WI38 (cell line): Measurements from ENCODE around the gene SCG2.

ENCODE experiments used
- H3K4me3 ChIP-seq: 2 replicates; pipeline ENCODE4 v1.5.1; 2011; ENCODE audit warnings: low read depth, mild to moderate bottlenecking, control low read depth, low read length
- CTCF ChIP-seq: IDR thresholded peaks from 2 replicates; pipeline ENCODE4 v1.5.1; 2012; ENCODE audit warnings: low read depth, mild to moderate bottlenecking, control low read depth, low read length

The SCG2 gene

DNA sequence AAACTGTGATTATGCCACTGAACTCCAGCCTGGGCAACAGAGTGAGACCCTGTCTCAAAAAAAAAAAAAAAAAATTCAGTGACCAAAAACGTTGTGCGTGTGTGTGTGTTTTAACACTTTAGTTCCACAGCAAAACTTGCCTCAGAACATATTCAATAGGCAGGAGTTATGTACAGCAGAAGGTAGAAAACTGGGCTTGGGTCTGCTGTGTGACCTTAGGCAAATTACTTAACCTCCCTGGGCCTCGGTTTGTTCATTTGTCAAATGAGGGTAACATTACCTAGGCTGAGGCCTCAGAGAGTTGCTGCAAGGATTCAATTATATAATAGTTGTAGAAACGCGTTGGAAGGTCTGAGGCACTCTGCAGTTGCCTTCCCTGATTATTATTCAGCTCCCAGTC is 10.3 kb upstream of the SCG2 start:
- TF ChIP-seq CTCF, result no peak
- H3K4me3 ChIP-seq, result peak overlapping the region; percentile 32

DNA sequence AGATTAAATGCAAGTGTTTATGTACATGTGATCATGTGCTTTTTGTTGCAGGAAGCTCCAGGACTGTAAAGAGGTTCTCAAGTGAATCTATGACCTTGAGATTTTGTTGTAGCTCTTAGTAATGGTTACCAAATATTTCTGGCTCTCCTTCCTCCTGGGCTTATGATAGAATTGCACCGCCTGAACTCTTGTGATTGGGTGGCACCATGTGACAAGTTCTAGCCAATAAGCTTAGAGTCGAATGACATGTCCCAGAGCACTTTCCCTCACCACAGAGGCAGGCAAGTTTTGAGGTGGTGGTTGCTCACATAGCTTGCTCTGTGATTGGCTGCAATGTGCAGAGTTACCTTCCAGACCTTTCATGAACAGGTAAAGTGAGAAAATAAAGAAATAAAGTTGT is 8.9 kb upstream of the SCG2 start:
- no peak overlapping the region for H3K4me3 ChIP-seq
- TF ChIP-seq CTCF, result no peak

- no peak overlapping the region for H3K4me3 ChIP-seq
- no peak for TF ChIP-seq CTCF
Measured at GRCh38 chr2:223607476-223607875, 5.3 kb upstream of the SCG2 start.

GRCh38 chr2:223606946-223607345 is 4.8 kb upstream of the SCG2 start:
- TF ChIP-seq CTCF, result no peak
- no peak overlapping the region for H3K4me3 ChIP-seq

- TF ChIP-seq CTCF, result no peak
- H3K4me3 ChIP-seq, result no peak overlapping the region
Measured at GRCh38 chr2:223604231-223604630, 2.1 kb upstream of the SCG2 start.

GRCh38 chr2:223602972-223603371 is 811 bp upstream of the SCG2 start:
- no peak overlapping the region for H3K4me3 ChIP-seq
- TF ChIP-seq CTCF, result no peak

GRCh38 chr2:223601018-223601417 is 1.1 kb downstream of the SCG2 start:
- no peak for TF ChIP-seq CTCF
- H3K4me3 ChIP-seq, result no peak overlapping the region
